Fibroblast of lung (primary cell): ENCODE results near the gene AK9.

Source experiments
- EZH2 ChIP-seq: IDR thresholded peaks from 2 replicates; pipeline ENCODE4 v1.5.1; 2012; ENCODE audit warnings: low read length, control low read depth, mild to moderate bottlenecking; ENCODE audit errors: missing control alignments
- TF ChIP-seq, protein P1 (sequence below), 2 donors: IDR thresholded peaks in 1 of 2; conservative IDR thresholded peaks in 1 of 2; 1 replicate in 1 of 2; 2 replicates in 1 of 2; pipeline ENCODE4 v1.5.1; 2011 to 2012; ENCODE audit warnings: low read length in 2 of 2, control low read depth in 1 of 2, inconsistent platforms in 1 of 2, low read depth in 1 of 2, mild to moderate bottlenecking in 1 of 2

DNA sequence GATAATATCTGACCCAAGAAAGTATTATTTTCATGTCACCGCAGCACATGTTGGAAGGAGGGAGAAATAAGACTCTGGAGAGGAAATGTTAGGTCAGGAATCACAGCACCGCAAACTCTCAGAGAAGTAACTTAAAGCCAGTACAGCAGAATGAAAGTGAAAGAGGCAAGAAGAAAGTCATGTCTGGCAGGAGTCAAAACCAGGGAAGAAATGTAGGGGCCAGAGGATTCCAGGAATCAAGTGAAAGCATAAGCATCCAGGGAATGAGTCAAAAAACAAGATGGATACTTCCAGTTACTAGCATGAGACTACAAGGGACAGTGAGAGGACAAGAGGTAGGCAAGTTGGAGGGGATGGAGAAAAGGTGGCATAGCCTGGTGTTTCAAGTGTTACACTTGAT lies 80.4 kb downstream of the AK9 start:
- TF ChIP-seq, protein P1, sequence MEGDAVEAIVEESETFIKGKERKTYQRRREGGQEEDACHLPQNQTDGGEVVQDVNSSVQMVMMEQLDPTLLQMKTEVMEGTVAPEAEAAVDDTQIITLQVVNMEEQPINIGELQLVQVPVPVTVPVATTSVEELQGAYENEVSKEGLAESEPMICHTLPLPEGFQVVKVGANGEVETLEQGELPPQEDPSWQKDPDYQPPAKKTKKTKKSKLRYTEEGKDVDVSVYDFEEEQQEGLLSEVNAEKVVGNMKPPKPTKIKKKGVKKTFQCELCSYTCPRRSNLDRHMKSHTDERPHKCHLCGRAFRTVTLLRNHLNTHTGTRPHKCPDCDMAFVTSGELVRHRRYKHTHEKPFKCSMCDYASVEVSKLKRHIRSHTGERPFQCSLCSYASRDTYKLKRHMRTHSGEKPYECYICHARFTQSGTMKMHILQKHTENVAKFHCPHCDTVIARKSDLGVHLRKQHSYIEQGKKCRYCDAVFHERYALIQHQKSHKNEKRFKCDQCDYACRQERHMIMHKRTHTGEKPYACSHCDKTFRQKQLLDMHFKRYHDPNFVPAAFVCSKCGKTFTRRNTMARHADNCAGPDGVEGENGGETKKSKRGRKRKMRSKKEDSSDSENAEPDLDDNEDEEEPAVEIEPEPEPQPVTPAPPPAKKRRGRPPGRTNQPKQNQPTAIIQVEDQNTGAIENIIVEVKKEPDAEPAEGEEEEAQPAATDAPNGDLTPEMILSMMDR (conservative IDR thresholded peaks at IDR 0.05 in 1 of 2, IDR thresholded peaks at IDR 0.05 in 1 of 2; ENCODE audit: low read depth in 1 of 2, low read length in 2 of 2) = no peak
- TF ChIP-seq EZH2 = no peak
